Heart left ventricle (tissue), 16 donors: ENCODE results near the gene LILRA6. TPM values are rescaled to one million over a fixed set of nuclear protein-coding genes. Genes with fewer than 3 reads are reported as not detected.

ENCODE experiments used
- ATAC-seq, 4 donors: fragments of 200-7000 bp; cut with Tn5 transposase; one replicate each; pipeline ENCODE4 v1.9.1; 2020 to 2022; ENCODE audit warnings: moderate library complexity in 4 of 4, mild to moderate bottlenecking in 3 of 4, moderate number of reproducible peaks in 1 of 4
- DNase-seq, 5 donors: peaks; one replicate each; pipeline ENCODE4 v3.0.0-alpha.2; 2020
- H3K27ac ChIP-seq, 12 donors: fragments of 200-600 bp; sonication (generic) in 4 of 12; one replicate each; pipeline versions ENCODE4 v1.5.0 to v1.8.0; 2016 to 2022; ENCODE audit warnings: mild to moderate bottlenecking in 2 of 12
- H3K27me3 ChIP-seq, 9 donors: fragments of 200-600 bp; sonication (generic) in 2 of 9; one replicate each; pipeline versions ENCODE4 v1.5.1 to v1.8.0; 2016 to 2022; ENCODE audit warnings: mild to moderate bottlenecking in 3 of 9
- H3K36me3 ChIP-seq, 9 donors: fragments of 200-600 bp; sonication (generic) in 2 of 9; one replicate each; pipeline versions ENCODE4 v1.5.0 to v1.8.0; 2018 to 2022; ENCODE audit warnings: mild to moderate bottlenecking in 2 of 9
- H3K4me1 ChIP-seq, 12 donors: fragments of 200-600 bp; sonication (generic) in 4 of 12; one replicate each; pipeline versions ENCODE4 v1.5.0 to v1.8.0; 2016 to 2022; ENCODE audit warnings: mild to moderate bottlenecking in 3 of 12
- H3K4me3 ChIP-seq, 12 donors: fragments of 200-600 bp; sonication (generic) in 4 of 12; one replicate each; pipeline versions ENCODE4 v1.5.0 to v1.8.0; 2017 to 2022; ENCODE audit warnings: mild to moderate bottlenecking in 9 of 12, moderate library complexity in 4 of 12
- H3K9me3 ChIP-seq, 12 donors: fragments of 200-600 bp; sonication (generic) in 4 of 12; one replicate each; pipeline versions ENCODE4 v1.5.0 to v1.8.0; 2016 to 2022; ENCODE audit warnings: mild to moderate bottlenecking in 1 of 12
- POLR2A ChIP-seq, 2 donors: fragments of 450-650 bp; IDR thresholded peaks; one replicate each; pipeline ENCODE4 v1.6.1; 2017; ENCODE audit warnings: antibody characterized with exemption in 2 of 2, mild to moderate bottlenecking in 2 of 2, moderate library complexity in 2 of 2
- WGBS, 4 donors: extraction: QIAGEN DNeasy Blood & Tissue Kit in 2 of 4; methylation state at CpG; one replicate each; pipeline versions ENCODE4 v1.1.5 to v1.1.7; 2013 to 2018; 5-methylcytosine and 5-hydroxymethylcytosine counted together
- intact Hi-C, 10 donors: fragments of 100-400 bp; cut with DNase I; formaldehyde crosslinking; loops; one replicate each; pipeline versions ENCODE4 v1.11.1 to v1.14.2; 2022
- polyA plus RNA-seq, 2 donors: library from polyadenylated mRNA; stranded (reverse); fragments of 200-250 nt; gene quantifications; one replicate each; pipeline ENCODE4 v1.2.3, GENCODE V29; 2013
- total RNA-seq, 9 donors: library from RNA; depleted of rRNA in 2 of 9; stranded (reverse); fragments of >200 nt in 2 of 9; fragmentation: NEBNext Ultra II Directional in 3 of 9; extraction: Animal tissue kit (Norgen Biotek cat#: 25700) in 3 of 9; gene quantifications; one replicate each; pipeline versions ENCODE4 v1.1.0 to v1.2.4, GENCODE V29; 2016 to 2023
- TF ChIP-seq, protein P1 (sequence below), 12 donors: fragments of 200-600 bp; sonication (generic) in 4 of 12; IDR thresholded peaks; one replicate each; pipeline versions ENCODE4 v1.5.0 to v1.8.0; 2018 to 2022; ENCODE audit warnings: antibody characterized with exemption in 12 of 12, mild to moderate bottlenecking in 5 of 12
- donor health status: ischemic (EF 13 %, LVEDD 7.1; RV severe dilation, severe dysfunction).
- donor health status: healthy with polysubstance abuse.
- donor health status: DM: no; HTN: yes; CAD: no.
- donor health status: DM: no; HTN: no; CAD: no.
- donor health status: ischemic (EF 25% LVEDD 6.9; RV normal size, moderate dysfunction).
- donor health status: ischemic (EF 25% LVEDD 5.7; RV mildly dilated, moderate dysfunction).
- donor health status: healthy.
- donor health status: DM: yes; HTN: yes; CAD: no.
- donor health status: ischemic (EF 35%, LVEDD 5.7; RV mildly dilated, moderate dysfunction).
- donor health status: nonischemic (EF 11% LVEDD 7.7; RV severe dilation, severe dysfunction).
- donor health status: DM: yes; HTN: yes; CAD: no.
- donor health status: PGD.
- donor health status: ischemic (EF 29% LVEDD 5.4; RV normal size, mild dysfunction).
- donor health status: nonischemic (EF 23%, LVEDD 6.1; RV moderate dilation, normal function).

LILRA6 gene
- total and polyA plus RNA-seq, 11 donors = 0.44 to 20.9 (median 1.3) TPM

DNA sequence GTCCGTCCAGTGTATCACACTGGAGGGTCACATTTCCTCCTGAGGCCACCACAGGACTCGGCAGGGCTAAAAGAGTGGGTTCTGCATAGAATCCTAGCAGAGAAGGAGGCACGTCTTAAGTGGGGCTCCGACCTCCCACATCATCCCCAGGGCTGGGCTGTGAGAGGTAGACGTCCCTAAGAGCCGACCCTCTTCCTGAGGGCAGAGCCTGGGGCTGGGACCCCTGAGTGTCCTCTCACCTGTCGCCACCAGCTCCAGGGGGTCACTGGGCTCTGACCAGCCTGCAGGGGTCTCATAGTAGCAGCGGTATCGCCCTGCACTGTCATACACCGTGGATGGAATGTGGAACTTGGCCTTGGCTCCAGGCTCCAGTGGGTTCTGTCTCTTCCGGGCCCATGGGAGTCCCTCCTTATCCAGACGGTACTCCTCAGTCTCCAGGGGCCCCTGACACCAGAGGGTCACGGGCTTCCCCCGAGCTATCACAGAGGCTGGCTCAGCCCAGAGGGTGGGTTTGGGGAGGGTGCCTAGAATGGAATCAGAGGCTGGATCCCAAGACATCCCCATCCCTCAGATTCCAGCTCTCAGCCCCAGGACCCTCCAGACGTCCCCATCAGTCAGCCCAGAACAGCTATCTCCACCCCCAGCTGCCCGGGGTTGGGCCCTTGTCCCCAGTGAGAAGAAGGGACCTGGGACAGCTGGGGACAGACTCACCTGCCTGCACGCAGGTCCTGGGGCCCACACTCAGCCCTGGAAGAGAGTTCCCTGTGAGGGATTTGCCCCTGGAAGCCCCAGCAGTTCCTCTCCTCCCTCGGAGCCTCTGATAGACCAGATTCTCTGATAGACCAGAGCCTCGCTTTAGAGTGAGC, 13.9 kb upstream of the LILRA6 start:
- ATAC-seq = no peak

DNA sequence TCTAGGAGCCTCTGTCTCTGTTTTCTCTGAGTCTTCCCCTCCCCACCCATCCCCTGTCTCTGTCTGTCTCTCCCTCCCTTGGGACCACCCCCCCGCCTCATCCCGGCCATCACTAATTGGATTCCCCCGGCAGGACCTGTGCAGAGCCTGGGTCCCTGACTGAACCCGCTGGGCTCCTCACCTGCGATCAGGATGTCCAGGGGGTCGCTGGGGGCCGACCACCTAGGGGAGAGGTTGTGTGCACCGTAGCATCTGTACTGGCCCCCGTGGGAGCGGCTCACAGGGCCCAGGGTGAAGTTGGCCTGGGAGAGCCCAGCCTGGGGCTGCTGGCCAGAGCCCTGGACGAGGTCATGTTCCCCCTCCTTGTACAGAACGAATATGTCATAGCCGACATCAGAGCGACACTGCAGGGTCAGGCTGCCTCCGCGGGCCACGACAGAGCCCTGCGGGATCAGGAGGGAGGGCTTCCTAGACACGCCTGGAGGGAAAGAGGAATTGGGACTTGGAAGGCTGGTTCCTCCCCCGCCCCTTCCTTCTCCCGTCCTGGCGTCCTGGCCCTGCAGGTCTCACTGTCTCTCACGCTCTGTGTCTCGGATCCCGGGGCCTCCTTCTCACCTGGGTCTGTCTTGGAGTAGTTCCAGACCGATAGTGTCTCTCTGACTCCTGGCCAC, 12.7 kb upstream of the LILRA6 start:
- H3K4me3 ChIP-seq = peak overlapping the region in 5 of 12 donors; percentile 10 to 53 (median 30)
- peaks cover 0 to 5% (median 0%) of the 10 kb centered on the region in 12 donors for H3K4me1 ChIP-seq
- H3K27me3 ChIP-seq = peaks cover 0 to 48% (median 13%) of the 10 kb centered on the region in 9 donors
- TF ChIP-seq, protein P1, sequence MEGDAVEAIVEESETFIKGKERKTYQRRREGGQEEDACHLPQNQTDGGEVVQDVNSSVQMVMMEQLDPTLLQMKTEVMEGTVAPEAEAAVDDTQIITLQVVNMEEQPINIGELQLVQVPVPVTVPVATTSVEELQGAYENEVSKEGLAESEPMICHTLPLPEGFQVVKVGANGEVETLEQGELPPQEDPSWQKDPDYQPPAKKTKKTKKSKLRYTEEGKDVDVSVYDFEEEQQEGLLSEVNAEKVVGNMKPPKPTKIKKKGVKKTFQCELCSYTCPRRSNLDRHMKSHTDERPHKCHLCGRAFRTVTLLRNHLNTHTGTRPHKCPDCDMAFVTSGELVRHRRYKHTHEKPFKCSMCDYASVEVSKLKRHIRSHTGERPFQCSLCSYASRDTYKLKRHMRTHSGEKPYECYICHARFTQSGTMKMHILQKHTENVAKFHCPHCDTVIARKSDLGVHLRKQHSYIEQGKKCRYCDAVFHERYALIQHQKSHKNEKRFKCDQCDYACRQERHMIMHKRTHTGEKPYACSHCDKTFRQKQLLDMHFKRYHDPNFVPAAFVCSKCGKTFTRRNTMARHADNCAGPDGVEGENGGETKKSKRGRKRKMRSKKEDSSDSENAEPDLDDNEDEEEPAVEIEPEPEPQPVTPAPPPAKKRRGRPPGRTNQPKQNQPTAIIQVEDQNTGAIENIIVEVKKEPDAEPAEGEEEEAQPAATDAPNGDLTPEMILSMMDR (IDR thresholded peaks at IDR 0.05) = no peak
- TF ChIP-seq POLR2A (IDR thresholded peaks at IDR 0.05) = no peak
- 35 to 55% (median 50%) methylated on average over 12 to 26 of the region's 26 CpGs for WGBS, 4 donors
- H3K36me3 ChIP-seq = peaks cover 0 to 9% (median 0%) of the 10 kb centered on the region in 9 donors
- intact Hi-C loops = no loop called here
- DNase-seq = no peak
- no peaks in the 10 kb centered on the region for H3K9me3 ChIP-seq
- no peak for ATAC-seq
- no peak overlapping the region for H3K27ac ChIP-seq

More for the DNA sequence above, 13.9 kb upstream of the LILRA6 start:
- peak overlapping the region in 3 of 12 donors; percentile 19 to 64 (median 25) for H3K27ac ChIP-seq
- WGBS, 4 donors = 51 to 72% (median 62%) methylated on average over 10 to 19 of the region's 19 CpGs
- peak overlapping the region in 9 of 12 donors; percentile 8 to 53 (median 28) for H3K4me3 ChIP-seq
- H3K36me3 ChIP-seq = peaks cover 0 to 9% (median 0%) of the 10 kb centered on the region in 9 donors
- no peak for DNase-seq
- H3K9me3 ChIP-seq = no peaks in the 10 kb centered on the region
- peaks cover 0 to 5% (median 0%) of the 10 kb centered on the region in 12 donors for H3K4me1 ChIP-seq
- H3K27me3 ChIP-seq = peaks cover 0 to 48% (median 13%) of the 10 kb centered on the region in 9 donors
- intact Hi-C loops = no loop called here
- TF ChIP-seq, protein P1 (IDR thresholded peaks at IDR 0.05) = no peak
- no peak for TF ChIP-seq POLR2A (IDR thresholded peaks at IDR 0.05)

DNA sequence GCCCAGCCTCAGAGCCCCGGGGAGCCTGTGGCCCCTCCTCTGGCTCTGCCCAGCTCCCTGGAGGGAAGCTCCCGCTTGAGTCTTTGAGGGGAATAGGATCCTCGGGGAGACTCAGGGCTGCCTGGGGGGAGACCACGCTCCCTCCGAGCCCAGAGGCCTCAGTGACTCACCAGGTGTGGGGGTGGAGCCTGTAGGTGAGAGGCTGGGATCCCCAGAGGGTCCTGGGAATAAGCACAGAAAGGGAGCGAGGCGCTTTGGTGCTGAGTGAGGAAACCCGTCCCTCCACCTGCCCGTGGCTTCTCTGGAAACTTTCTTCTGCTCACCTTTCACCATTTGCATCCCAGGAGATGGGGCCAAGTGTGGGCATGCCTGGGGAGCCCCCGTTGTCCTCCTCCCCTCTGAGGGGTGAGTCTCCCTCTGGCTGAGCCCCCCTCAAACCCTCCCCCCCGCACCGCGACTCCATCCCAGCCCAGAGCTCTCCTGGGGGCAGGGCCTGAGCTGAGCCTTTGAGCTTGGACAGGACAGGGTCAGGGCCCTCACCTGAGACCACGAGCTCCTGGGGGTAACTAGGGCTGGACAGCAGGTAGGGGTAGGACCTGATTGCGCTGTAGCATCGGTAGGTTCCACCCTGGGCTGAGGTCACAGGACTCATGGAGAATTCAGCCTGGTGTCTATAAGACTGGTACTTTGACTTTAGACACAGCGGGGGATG, 11.8 kb upstream of the LILRA6 start:
- Histone ChIP-seq H3K4me3 (no peak overlapping the region), H3K36me3 (peaks cover 0 to 9% (median 0%) of the 10 kb centered on the region in 9 donors), H3K27ac (no peak overlapping the region), H3K27me3 (peaks cover 0 to 48% (median 13%) of the 10 kb centered on the region in 9 donors), H3K4me1 (peaks cover 0 to 5% (median 0%) of the 10 kb centered on the region in 12 donors), H3K9me3 (no peaks in the 10 kb centered on the region)
- WGBS, 4 donors = 53 to 63% (median 59%) methylated on average over 16 to 17 of the region's 17 CpGs
- ATAC-seq (no peak), DNase-seq (no peak)
- intact Hi-C loops = no loop called here
- TF ChIP-seq POLR2A (IDR thresholded peaks at IDR 0.05) = no peak
- TF ChIP-seq, protein P1 (IDR thresholded peaks at IDR 0.05) = no peak
